AG09309 (cell line): ENCODE data around the gene LARP1.

Experiments used
- DNase-seq: peaks from one replicate; pipeline ENCODE4 v3.0.0-alpha.2; 2010; ENCODE audit warnings: low read depth
- H3K4me3 ChIP-seq: 2 replicates; pipeline ENCODE4 v1.5.1; 2011; ENCODE audit warnings: mild to moderate bottlenecking, low read depth, low read length, moderate library complexity; ENCODE audit not compliant: control insufficient read depth
- CTCF ChIP-seq: IDR thresholded peaks from 2 replicates; pipeline ENCODE4 v1.5.1; 2011; ENCODE audit warnings: mild to moderate bottlenecking, low read depth, low read length, inconsistent platforms; ENCODE audit not compliant: insufficient read depth, control insufficient read depth; ENCODE audit errors: missing control alignments

LARP1 gene

GRCh38 chr5:154776167-154776566 lies 21.0 kb downstream of the LARP1 start:
- no peak for DNase-seq
- no peak for TF ChIP-seq CTCF
- no peak overlapping the region for H3K4me3 ChIP-seq

- TF ChIP-seq CTCF, result no peak
These were observed 23.4 kb downstream of the LARP1 start for GRCh38 chr5:154778534-154778933.

GRCh38 chr5:154779105-154779504 lies 23.9 kb downstream of the LARP1 start:
- no peak for TF ChIP-seq CTCF
- H3K4me3 ChIP-seq, result no peak overlapping the region
- peak; percentile 61 for DNase-seq

More at GRCh38 chr5:154778534-154778933, 23.4 kb downstream of the LARP1 start:
- no peak overlapping the region for H3K4me3 ChIP-seq
- DNase-seq, result no peak

GRCh38 chr5:154780128-154780527 lies 25.0 kb downstream of the LARP1 start:
- no peak for DNase-seq
- no peak for TF ChIP-seq CTCF
- no peak overlapping the region for H3K4me3 ChIP-seq

GRCh38 chr5:154782326-154782725 lies 27.1 kb downstream of the LARP1 start:
- no peak for TF ChIP-seq CTCF
- no peak for DNase-seq
- no peak overlapping the region for H3K4me3 ChIP-seq

- H3K4me3 ChIP-seq, result no peak overlapping the region
- no peak for TF ChIP-seq CTCF
- DNase-seq, result no peak
These were observed 27.8 kb downstream of the LARP1 start for GRCh38 chr5:154782812-154783592.
